Neural cell (in vitro differentiated cells): ENCODE results near the gene L1CAM. TPM values are rescaled to one million over a fixed set of nuclear protein-coding genes. Genes with fewer than 3 reads are reported as not detected.

Experiments
- H2AFZ ChIP-seq: fragments of 200-600, 300-800 bp; sonication (generic), shearing (Covaris generic); 2 replicates; pipeline ENCODE4 v1.6.0; 2014; ENCODE audit warnings: low read depth, mild to moderate bottlenecking, antibody characterized with exemption, low read length, moderate library complexity
- H3F3A ChIP-seq: fragments of 200-600 bp; shearing (Covaris generic); 2 replicates; pipeline ENCODE4 v1.6.1; 2016; ENCODE audit warnings: mild to moderate bottlenecking, moderate library complexity, mixed read lengths, antibody characterized with exemption, low read length; ENCODE audit not compliant: insufficient read depth, poor library complexity, severe bottlenecking
- H3K27ac ChIP-seq: fragments of 200-600, 300-800 bp; sonication (generic), shearing (Covaris generic); 2 replicates; pipeline ENCODE4 v1.5.1; 2014; ENCODE audit warnings: mild to moderate bottlenecking, low read length, moderate library complexity
- H3K27me3 ChIP-seq: fragments of 300-800, 200-600 bp; sonication (generic), shearing (Covaris generic); 2 replicates; pipeline ENCODE4 v1.6.0; 2014; ENCODE audit warnings: mild to moderate bottlenecking, low read depth, low read length, moderate library complexity; ENCODE audit not compliant: insufficient read depth
- H3K36me3 ChIP-seq: fragments of 300-800, 200-600 bp; sonication (generic), shearing (Covaris generic); 2 replicates; pipeline ENCODE4 v1.5.1; 2014; ENCODE audit warnings: mild to moderate bottlenecking, antibody characterized with exemption, low read length, moderate library complexity; ENCODE audit not compliant: insufficient read depth
- H3K4me2 ChIP-seq: fragments of 300-800, 200-600 bp; sonication (generic), shearing (Covaris generic); 2 replicates; pipeline ENCODE4 v1.6.0; 2014; ENCODE audit warnings: mild to moderate bottlenecking, low read length
- H3K4me3 ChIP-seq: fragments of 300-800, 200-600 bp; sonication (generic), shearing (Covaris generic); 2 replicates; pipeline ENCODE4 v1.5.1; 2014; ENCODE audit warnings: mild to moderate bottlenecking, low read length, moderate library complexity
- H3K79me2 ChIP-seq: fragments of 200-600 bp; shearing (Covaris generic); replicated peaks from 2 replicates; pipeline ENCODE4 v1.6.0; 2014; ENCODE audit warnings: mild to moderate bottlenecking, low read length, moderate library complexity; ENCODE audit not compliant: insufficient read depth
- H3K9ac ChIP-seq: fragments of 300-800, 200-600 bp; sonication (generic), shearing (Covaris generic); 2 replicates; pipeline ENCODE4 v1.6.1; 2016; ENCODE audit warnings: mild to moderate bottlenecking, low read length, mixed read lengths
- H3K9me2 ChIP-seq: fragments of 200-600 bp; shearing (Covaris generic); 2 replicates; pipeline ENCODE4 v1.6.1; 2016; ENCODE audit warnings: mild to moderate bottlenecking, low read length, mixed read lengths; ENCODE audit not compliant: insufficient read depth
- H3K9me3 ChIP-seq: fragments of 200-600, 300-800 bp; sonication (generic), shearing (Covaris generic); 2 replicates; pipeline ENCODE4 v1.6.1; 2016; ENCODE audit warnings: mild to moderate bottlenecking, mixed run types, low read length, moderate library complexity, mixed read lengths
- H4K20me1 ChIP-seq: fragments of 200-600 bp; shearing (Covaris generic); 2 replicates; pipeline ENCODE4 v1.6.1; 2016; ENCODE audit warnings: mild to moderate bottlenecking, mixed run types; ENCODE audit not compliant: insufficient read depth
- CTCF ChIP-seq: fragments of 450-650 bp; IDR thresholded peaks from 2 replicates; pipeline ENCODE4 v1.5.1; 2014; ENCODE audit warnings: antibody characterized with exemption, mild to moderate bottlenecking, moderate library complexity; ENCODE audit not compliant: poor library complexity, severe bottlenecking
- EP300 ChIP-seq: fragments of 450-650 bp; conservative IDR thresholded peaks from 2 replicates; pipeline ENCODE4 v1.6.1; 2014; ENCODE audit warnings: antibody characterized with exemption, mild to moderate bottlenecking, moderate library complexity; ENCODE audit not compliant: poor library complexity, severe bottlenecking
- EZH2 ChIP-seq: fragments of 200-600, 300-800 bp; shearing (Covaris generic), sonication (generic); IDR thresholded peaks from 2 replicates; pipeline ENCODE4 v1.6.1; 2014; ENCODE audit warnings: antibody characterized with exemption, low read length, borderline replicate concordance, mild to moderate bottlenecking; ENCODE audit not compliant: insufficient read depth, poor library complexity, severe bottlenecking
- MXI1 ChIP-seq: fragments of 450-650 bp; conservative IDR thresholded peaks from 2 replicates; pipeline ENCODE4 v1.6.1; 2014; ENCODE audit warnings: antibody characterized with exemption, mild to moderate bottlenecking; ENCODE audit not compliant: poor library complexity, severe bottlenecking
- POLR2AphosphoS5 ChIP-seq: IDR thresholded peaks from 2 replicates; pipeline ENCODE4 v1.6.1; 2012
- RAD21 ChIP-seq: fragments of 450-650 bp; conservative IDR thresholded peaks from 2 replicates; pipeline ENCODE4 v1.6.1; 2014; ENCODE audit warnings: antibody characterized with exemption, mild to moderate bottlenecking, moderate library complexity
- REST ChIP-seq: IDR thresholded peaks from 2 replicates; pipeline ENCODE4 v1.6.1; 2012; ENCODE audit warnings: borderline replicate concordance
- SMC3 ChIP-seq: fragments of 450-650 bp; conservative IDR thresholded peaks from 2 replicates; pipeline ENCODE4 v1.6.1; 2014; ENCODE audit warnings: antibody characterized with exemption, mild to moderate bottlenecking, moderate library complexity; ENCODE audit not compliant: poor library complexity
- TAF1 ChIP-seq: IDR thresholded peaks from 2 replicates; pipeline ENCODE4 v1.6.1; 2012; ENCODE audit warnings: low read depth
- polyA plus RNA-seq: library from polyadenylated mRNA; depleted of rRNA; stranded (reverse); fragments of >200 nt; gene quantifications from 2 replicates; pipeline ENCODE4 v1.2.3, GENCODE V29; 2014

The L1CAM gene
- polyA plus RNA-seq, 1 donor from 2014 or later: 88.0 TPM

GRCh38 chrX:153929576-153929975, 43.6 kb upstream of the L1CAM start:
- H3K27ac ChIP-seq: peak overlapping the region; percentile 64
- H3K9me2 ChIP-seq: no peaks in the 10 kb centered on the region
- H3K4me2 ChIP-seq: no peak overlapping the region
- H3K9ac ChIP-seq: no peak overlapping the region
- H2AFZ ChIP-seq: no peak overlapping the region
- no peaks in the 10 kb centered on the region for H3K79me2 ChIP-seq
- TF ChIP-seq SMC3 (no peak), REST (no peak), TAF1 (no peak), EZH2 (no peak), POLR2AphosphoS5 (no peak), CTCF (no peak), RAD21 (no peak), EP300 (no peak)
- H4K20me1 ChIP-seq: no peaks in the 10 kb centered on the region
- H3K27me3 ChIP-seq: no peaks in the 10 kb centered on the region
- H3F3A ChIP-seq: no peaks in the 10 kb centered on the region
- no peaks in the 10 kb centered on the region for H3K36me3 ChIP-seq
- H3K4me3 ChIP-seq: peak overlapping the region; percentile 49
- H3K9me3 ChIP-seq: no peaks in the 10 kb centered on the region

GRCh38 chrX:153928846-153929245, 42.9 kb upstream of the L1CAM start:
- Histone ChIP-seq H3K27ac (peak overlapping the region; percentile 64), H3K4me2 (no peak overlapping the region)

More at GRCh38 chrX:153928846-153929245, 42.9 kb upstream of the L1CAM start:
- no peak overlapping the region for H3K9ac ChIP-seq
- no peaks in the 10 kb centered on the region for H4K20me1 ChIP-seq
- no peaks in the 10 kb centered on the region for H3K27me3 ChIP-seq
- peak overlapping the region; percentile 49 for H3K4me3 ChIP-seq
- H3K36me3 ChIP-seq: no peaks in the 10 kb centered on the region
- TF ChIP-seq POLR2AphosphoS5 (no peak), SMC3 (no peak), CTCF (no peak), EZH2 (no peak), TAF1 (no peak), EP300 (no peak), MXI1 (no peak), REST (no peak), RAD21 (no peak)
- H3K9me2 ChIP-seq: no peaks in the 10 kb centered on the region
- H3F3A ChIP-seq: no peaks in the 10 kb centered on the region
- no peak overlapping the region for H2AFZ ChIP-seq
- no peaks in the 10 kb centered on the region for H3K9me3 ChIP-seq
- no peaks in the 10 kb centered on the region for H3K79me2 ChIP-seq
